HepG2 (cell line): ENCODE data around the gene FBXL4. TPM values are rescaled to one million over a fixed set of nuclear protein-coding genes. Genes with fewer than 3 reads are reported as not detected.

Source experiments
- ATM ChIP-seq: fragments of 450-650 bp; IDR thresholded peaks from 2 replicates; pipeline ENCODE4 v1.7.1; 2017; ENCODE audit warnings: mild to moderate bottlenecking, borderline replicate concordance
- CCDC6 ChIP-seq: sonication (generic); formaldehyde crosslinking; IDR thresholded peaks from 2 replicates; pipeline ENCODE4 v1.8.1; 2022; ENCODE audit warnings: mild to moderate bottlenecking, missing genetic modification reagents, moderate library complexity
- CENPX ChIP-seq: sonication (generic); formaldehyde crosslinking; IDR thresholded peaks from 2 replicates; pipeline ENCODE4 v1.9.0; 2021; ENCODE audit warnings: mild to moderate bottlenecking, missing genetic modification reagents, moderate library complexity
- GABPB1 ChIP-seq: IDR thresholded peaks from 2 replicates; pipeline ENCODE4 v1.6.1; 2016; ENCODE audit warnings: mild to moderate bottlenecking, missing genetic modification reagents, moderate library complexity, missing compliant biosample characterization
- ISX ChIP-seq: sonication (generic); formaldehyde crosslinking; conservative IDR thresholded peaks from 2 replicates; pipeline ENCODE4 v1.5.0; 2020; ENCODE audit warnings: missing genetic modification reagents
- KDM4B ChIP-seq: sonication (generic); formaldehyde crosslinking; IDR thresholded peaks from 2 replicates; pipeline ENCODE4 v1.4.0; 2020; ENCODE audit warnings: missing genetic modification reagents
- MAZ ChIP-seq, 2 experiments: sonication (generic) in 1 of 2; formaldehyde crosslinking in 1 of 2; IDR thresholded peaks; 2 replicates each; pipeline versions ENCODE4 v1.5.0 to v1.6.1; 2012 to 2020; ENCODE audit warnings: low read depth in 2 of 2, mild to moderate bottlenecking in 2 of 2, borderline replicate concordance in 1 of 2, improper control_type of control experiment in 1 of 2, low read length in 1 of 2, missing genetic modification reagents in 1 of 2, moderate library complexity in 1 of 2
- NFYB ChIP-seq: sonication (generic); formaldehyde crosslinking; IDR thresholded peaks from 2 replicates; pipeline ENCODE4 v1.4.0; 2020; ENCODE audit warnings: missing genetic modification reagents
- RARA ChIP-seq: IDR thresholded peaks from 2 replicates; pipeline ENCODE4 v1.6.1; 2016; ENCODE audit warnings: missing genetic modification reagents, missing compliant biosample characterization
- SOX5 ChIP-seq: IDR thresholded peaks from 2 replicates; pipeline ENCODE4 v1.6.1; 2016; ENCODE audit warnings: borderline replicate concordance
- ZNF460 ChIP-seq: sonication (generic); formaldehyde crosslinking; IDR thresholded peaks from 2 replicates; pipeline ENCODE4 v1.5.1; 2020; ENCODE audit warnings: missing genetic modification reagents, mild to moderate bottlenecking, borderline replicate concordance
- ZNF790 ChIP-seq: sonication (generic); formaldehyde crosslinking; IDR thresholded peaks from 2 replicates; pipeline ENCODE4 v1.8.0; 2022; ENCODE audit warnings: missing genetic modification reagents, mild to moderate bottlenecking, borderline replicate concordance
- polyA plus RNA-seq, 8 experiments: library from polyadenylated mRNA; depleted of rRNA in 3 of 8; stranded (reverse) in 7 of 8; unstranded in 1 of 8; fragments of >200 nt; fragmentation: Illumina TruSeq in 4 of 8; extraction: Trizol in 4 of 8; gene quantifications; 2 replicates each; pipeline versions ENCODE4 v1.2.1 to v1.2.3, GENCODE V29; 2011 to 2016; ENCODE audit warnings: low read depth in 4 of 8, missing spikeins in 1 of 8, mixed read lengths in 1 of 8; ENCODE audit not compliant: insufficient read depth in 1 of 8
- total RNA-seq, 5 experiments: library from RNA; depleted of rRNA; stranded (reverse); fragments of >200 nt; fragmentation: Illumina TruSeq; extraction: Trizol; gene quantifications; 2 replicates each; pipeline ENCODE4 v1.2.3, GENCODE V29; 2016; ENCODE audit warnings: low read depth in 1 of 5
- TF ChIP-seq, protein P1 (sequence below): sonication (generic); formaldehyde crosslinking; IDR thresholded peaks from 2 replicates; pipeline ENCODE4 v1.5.0; 2020; ENCODE audit warnings: missing genetic modification reagents
- TF ChIP-seq, protein P2 (sequence below): IDR thresholded peaks from 2 replicates; pipeline ENCODE4 v1.6.1; 2016
- TF ChIP-seq, protein P3 (sequence below): sonication (generic); formaldehyde crosslinking; IDR thresholded peaks from 2 replicates; pipeline ENCODE4 v1.4.0; 2020; ENCODE audit warnings: missing genetic modification reagents
- TF ChIP-seq, protein P4 (sequence below): sonication (generic); formaldehyde crosslinking; IDR thresholded peaks from 2 replicates; pipeline ENCODE4 v1.9.0; 2022; ENCODE audit warnings: missing genetic modification reagents, mild to moderate bottlenecking, borderline replicate concordance
- TF ChIP-seq, protein P5 (sequence below): IDR thresholded peaks from 2 replicates; pipeline ENCODE4 v1.6.1; 2016; ENCODE audit warnings: control low read depth
- TF ChIP-seq, protein P6 (sequence below): sonication (generic); formaldehyde crosslinking; IDR thresholded peaks from 2 replicates; pipeline ENCODE4 v1.4.0; 2020; ENCODE audit warnings: missing genetic modification reagents

Gene FBXL4
- total and polyA plus RNA-seq, 2 of the 13 experiments (the other 11 are each of a cell fraction or from before 2014, with no cell fraction given): 13.2 to 17.6 TPM

DNA sequence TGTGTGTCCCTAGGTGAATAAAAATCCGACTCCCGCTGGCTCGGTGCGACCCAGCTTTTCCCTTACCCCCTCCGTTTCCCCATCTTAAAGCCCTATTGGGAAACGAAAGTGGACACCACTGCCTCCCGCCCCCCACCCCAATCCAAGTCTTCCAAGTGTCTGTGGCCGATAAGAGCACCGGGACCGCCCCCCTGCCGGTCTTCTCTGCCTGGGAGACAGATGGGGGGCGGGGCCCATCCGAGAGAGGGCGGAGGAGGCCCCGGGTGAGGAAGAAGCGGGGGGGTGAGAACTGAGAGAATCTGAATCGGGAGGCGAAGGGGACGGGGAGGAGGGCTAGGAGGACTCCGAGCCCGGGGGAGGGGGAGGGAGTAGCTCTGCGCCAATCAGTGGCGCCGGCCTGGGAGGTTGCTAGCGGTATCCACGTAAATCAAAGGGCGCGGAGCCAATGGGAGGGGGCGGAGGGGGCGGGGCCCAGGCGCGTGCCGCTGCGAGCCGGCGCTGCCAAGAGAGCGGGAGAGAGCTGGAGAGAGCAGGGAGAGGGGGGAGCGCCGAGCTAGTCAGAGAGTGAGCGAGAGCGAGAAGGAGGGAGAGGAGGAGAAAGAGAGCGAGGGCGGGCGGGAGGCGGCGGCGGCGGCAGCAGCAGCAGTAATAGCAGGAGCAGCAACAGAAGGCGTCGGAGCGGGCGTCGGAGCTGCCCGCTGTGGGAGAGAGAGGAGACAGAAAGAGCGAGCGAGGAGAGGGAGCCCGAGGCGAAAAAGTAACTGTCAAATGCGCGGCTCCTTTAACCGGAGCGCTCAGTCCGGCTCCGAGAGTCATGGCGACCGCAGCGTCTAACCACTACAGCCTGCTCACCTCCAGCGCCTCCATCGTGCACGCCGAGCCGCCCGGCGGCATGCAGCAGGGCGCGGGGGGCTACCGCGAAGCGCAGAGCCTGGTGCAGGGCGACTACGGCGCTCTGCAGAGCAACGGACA, 113.4 kb downstream of the FBXL4 start, which contains the start of gene POU3F2 (continued):
- TF ChIP-seq, protein P1, sequence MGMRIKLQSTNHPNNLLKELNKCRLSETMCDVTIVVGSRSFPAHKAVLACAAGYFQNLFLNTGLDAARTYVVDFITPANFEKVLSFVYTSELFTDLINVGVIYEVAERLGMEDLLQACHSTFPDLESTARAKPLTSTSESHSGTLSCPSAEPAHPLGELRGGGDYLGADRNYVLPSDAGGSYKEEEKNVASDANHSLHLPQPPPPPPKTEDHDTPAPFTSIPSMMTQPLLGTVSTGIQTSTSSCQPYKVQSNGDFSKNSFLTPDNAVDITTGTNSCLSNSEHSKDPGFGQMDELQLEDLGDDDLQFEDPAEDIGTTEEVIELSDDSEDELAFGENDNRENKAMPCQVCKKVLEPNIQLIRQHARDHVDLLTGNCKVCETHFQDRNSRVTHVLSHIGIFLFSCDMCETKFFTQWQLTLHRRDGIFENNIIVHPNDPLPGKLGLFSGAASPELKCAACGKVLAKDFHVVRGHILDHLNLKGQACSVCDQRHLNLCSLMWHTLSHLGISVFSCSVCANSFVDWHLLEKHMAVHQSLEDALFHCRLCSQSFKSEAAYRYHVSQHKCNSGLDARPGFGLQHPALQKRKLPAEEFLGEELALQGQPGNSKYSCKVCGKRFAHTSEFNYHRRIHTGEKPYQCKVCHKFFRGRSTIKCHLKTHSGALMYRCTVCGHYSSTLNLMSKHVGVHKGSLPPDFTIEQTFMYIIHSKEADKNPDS (CRISPR knock-in tag): no peak
- TF ChIP-seq ATM (no peak), KDM4B (CRISPR knock-in tag) (no peak), ZNF790 (CRISPR knock-in tag) (no peak), NFYB (CRISPR knock-in tag) (peak; percentile 56; the same call in 1 of the 2 replicates), MAZ (IDR thresholded peaks at IDR 0.05; ENCODE audit: borderline replicate concordance, low read depth, low read length) (no peak), MAZ (CRISPR knock-in tag; IDR thresholded peaks at IDR 0.05; ENCODE audit: low read depth) (no peak), RARA (CRISPR knock-in tag) (no peak), CENPX (CRISPR knock-in tag) (no peak), CCDC6 (CRISPR knock-in tag) (no peak), ZNF460 (no peak), GABPB1 (peak; percentile 41; the same call in 1 of the 2 replicates), ISX (no peak), SOX5 (CRISPR knock-in tag) (no peak)
- TF ChIP-seq, protein P2, sequence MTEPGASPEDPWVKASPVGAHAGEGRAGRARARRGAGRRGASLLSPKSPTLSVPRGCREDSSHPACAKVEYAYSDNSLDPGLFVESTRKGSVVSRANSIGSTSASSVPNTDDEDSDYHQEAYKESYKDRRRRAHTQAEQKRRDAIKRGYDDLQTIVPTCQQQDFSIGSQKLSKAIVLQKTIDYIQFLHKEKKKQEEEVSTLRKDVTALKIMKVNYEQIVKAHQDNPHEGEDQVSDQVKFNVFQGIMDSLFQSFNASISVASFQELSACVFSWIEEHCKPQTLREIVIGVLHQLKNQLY (CRISPR knock-in tag): no peak
- TF ChIP-seq, protein P3, sequence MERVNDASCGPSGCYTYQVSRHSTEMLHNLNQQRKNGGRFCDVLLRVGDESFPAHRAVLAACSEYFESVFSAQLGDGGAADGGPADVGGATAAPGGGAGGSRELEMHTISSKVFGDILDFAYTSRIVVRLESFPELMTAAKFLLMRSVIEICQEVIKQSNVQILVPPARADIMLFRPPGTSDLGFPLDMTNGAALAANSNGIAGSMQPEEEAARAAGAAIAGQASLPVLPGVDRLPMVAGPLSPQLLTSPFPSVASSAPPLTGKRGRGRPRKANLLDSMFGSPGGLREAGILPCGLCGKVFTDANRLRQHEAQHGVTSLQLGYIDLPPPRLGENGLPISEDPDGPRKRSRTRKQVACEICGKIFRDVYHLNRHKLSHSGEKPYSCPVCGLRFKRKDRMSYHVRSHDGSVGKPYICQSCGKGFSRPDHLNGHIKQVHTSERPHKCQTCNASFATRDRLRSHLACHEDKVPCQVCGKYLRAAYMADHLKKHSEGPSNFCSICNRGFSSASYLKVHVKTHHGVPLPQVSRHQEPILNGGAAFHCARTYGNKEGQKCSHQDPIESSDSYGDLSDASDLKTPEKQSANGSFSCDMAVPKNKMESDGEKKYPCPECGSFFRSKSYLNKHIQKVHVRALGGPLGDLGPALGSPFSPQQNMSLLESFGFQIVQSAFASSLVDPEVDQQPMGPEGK (CRISPR knock-in tag): no peak
- TF ChIP-seq, protein P4, sequence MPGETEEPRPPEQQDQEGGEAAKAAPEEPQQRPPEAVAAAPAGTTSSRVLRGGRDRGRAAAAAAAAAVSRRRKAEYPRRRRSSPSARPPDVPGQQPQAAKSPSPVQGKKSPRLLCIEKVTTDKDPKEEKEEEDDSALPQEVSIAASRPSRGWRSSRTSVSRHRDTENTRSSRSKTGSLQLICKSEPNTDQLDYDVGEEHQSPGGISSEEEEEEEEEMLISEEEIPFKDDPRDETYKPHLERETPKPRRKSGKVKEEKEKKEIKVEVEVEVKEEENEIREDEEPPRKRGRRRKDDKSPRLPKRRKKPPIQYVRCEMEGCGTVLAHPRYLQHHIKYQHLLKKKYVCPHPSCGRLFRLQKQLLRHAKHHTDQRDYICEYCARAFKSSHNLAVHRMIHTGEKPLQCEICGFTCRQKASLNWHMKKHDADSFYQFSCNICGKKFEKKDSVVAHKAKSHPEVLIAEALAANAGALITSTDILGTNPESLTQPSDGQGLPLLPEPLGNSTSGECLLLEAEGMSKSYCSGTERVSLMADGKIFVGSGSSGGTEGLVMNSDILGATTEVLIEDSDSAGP (CRISPR knock-in tag): peak; percentile 66; the same call in 1 of the 2 replicates
- TF ChIP-seq, protein P5, sequence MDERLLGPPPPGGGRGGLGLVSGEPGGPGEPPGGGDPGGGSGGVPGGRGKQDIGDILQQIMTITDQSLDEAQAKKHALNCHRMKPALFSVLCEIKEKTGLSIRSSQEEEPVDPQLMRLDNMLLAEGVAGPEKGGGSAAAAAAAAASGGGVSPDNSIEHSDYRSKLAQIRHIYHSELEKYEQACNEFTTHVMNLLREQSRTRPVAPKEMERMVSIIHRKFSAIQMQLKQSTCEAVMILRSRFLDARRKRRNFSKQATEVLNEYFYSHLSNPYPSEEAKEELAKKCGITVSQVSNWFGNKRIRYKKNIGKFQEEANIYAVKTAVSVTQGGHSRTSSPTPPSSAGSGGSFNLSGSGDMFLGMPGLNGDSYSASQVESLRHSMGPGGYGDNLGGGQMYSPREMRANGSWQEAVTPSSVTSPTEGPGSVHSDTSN: 0 out of 2 replicates have a peak, but pooled peaks have one; percentile 27
- TF ChIP-seq, protein P6, sequence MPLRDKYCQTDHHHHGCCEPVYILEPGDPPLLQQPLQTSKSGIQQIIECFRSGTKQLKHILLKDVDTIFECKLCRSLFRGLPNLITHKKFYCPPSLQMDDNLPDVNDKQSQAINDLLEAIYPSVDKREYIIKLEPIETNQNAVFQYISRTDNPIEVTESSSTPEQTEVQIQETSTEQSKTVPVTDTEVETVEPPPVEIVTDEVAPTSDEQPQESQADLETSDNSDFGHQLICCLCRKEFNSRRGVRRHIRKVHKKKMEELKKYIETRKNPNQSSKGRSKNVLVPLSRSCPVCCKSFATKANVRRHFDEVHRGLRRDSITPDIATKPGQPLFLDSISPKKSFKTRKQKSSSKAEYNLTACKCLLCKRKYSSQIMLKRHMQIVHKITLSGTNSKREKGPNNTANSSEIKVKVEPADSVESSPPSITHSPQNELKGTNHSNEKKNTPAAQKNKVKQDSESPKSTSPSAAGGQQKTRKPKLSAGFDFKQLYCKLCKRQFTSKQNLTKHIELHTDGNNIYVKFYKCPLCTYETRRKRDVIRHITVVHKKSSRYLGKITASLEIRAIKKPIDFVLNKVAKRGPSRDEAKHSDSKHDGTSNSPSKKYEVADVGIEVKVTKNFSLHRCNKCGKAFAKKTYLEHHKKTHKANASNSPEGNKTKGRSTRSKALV: 0 out of 2 replicates have a peak, but pooled peaks have one; percentile 51
